DLD1 (cell line): ENCODE data around the gene ALDH3B2.

Experiments
- in situ Hi-C: cut with HindIII; loops from 2 replicates; pipeline ENCODE4 v1.10.0; 2017; ENCODE audit warnings: low sequenced_read_pairs

Gene ALDH3B2

GRCh38 chr11:67615728-67616430, 58.5 kb downstream of the ALDH3B2 start:
- in situ Hi-C loops, result no loop called here

- in situ Hi-C loops, result no loop called here
These were observed 59.4 kb downstream of the ALDH3B2 start for GRCh38 chr11:67614730-67615714.

GRCh38 chr11:67613960-67614715, 60.3 kb downstream of the ALDH3B2 start:
- in situ Hi-C loops, result no loop called here

GRCh38 chr11:67613313-67613959, 61.0 kb downstream of the ALDH3B2 start:
- in situ Hi-C loops, result no loop called here

- in situ Hi-C loops, result no loop called here
These were observed 61.7 kb downstream of the ALDH3B2 start for GRCh38 chr11:67612751-67613150.
